Neuron (in vitro differentiated cells): ENCODE data around the gene BCR.

ENCODE experiments used
- H2AFZ ChIP-seq: one replicate; pipeline ENCODE4 v1.6.1; 2013; ENCODE audit warnings: low read depth, mild to moderate bottlenecking, inconsistent platforms, low read length, moderate library complexity
- H3K27me3 ChIP-seq: one replicate; pipeline ENCODE4 v1.6.1; 2013; ENCODE audit warnings: low read length; ENCODE audit not compliant: insufficient read depth
- H3K36me3 ChIP-seq: one replicate; pipeline ENCODE4 v1.6.1; 2013; ENCODE audit warnings: low read length; ENCODE audit not compliant: insufficient read depth
- H3K4me1 ChIP-seq: one replicate; pipeline ENCODE4 v1.6.1; 2013; ENCODE audit warnings: low read length; ENCODE audit not compliant: insufficient read depth
- H3K4me3 ChIP-seq: 2 replicates; pipeline ENCODE4 v1.5.1; 2013; ENCODE audit warnings: mild to moderate bottlenecking, low read length, moderate library complexity
- H3K9me3 ChIP-seq: one replicate; pipeline ENCODE4 v1.6.1; 2013; ENCODE audit warnings: low read length

BCR gene

GRCh38 chr22:23272371-23272770, 92.1 kb downstream of the BCR start:
- H3K4me1 ChIP-seq: no peaks in the 10 kb centered on the region
- no peaks in the 10 kb centered on the region for H3K27me3 ChIP-seq
- no peak overlapping the region for H2AFZ ChIP-seq
- peaks cover 77% of the 10 kb centered on the region for H3K36me3 ChIP-seq
- H3K4me3 ChIP-seq: no peak overlapping the region
- no peaks in the 10 kb centered on the region for H3K9me3 ChIP-seq

GRCh38 chr22:23272834-23273233, 92.5 kb downstream of the BCR start:
- no peaks in the 10 kb centered on the region for H3K27me3 ChIP-seq
- H3K36me3 ChIP-seq: peaks cover 77% of the 10 kb centered on the region
- H3K4me3 ChIP-seq: no peak overlapping the region
- no peaks in the 10 kb centered on the region for H3K9me3 ChIP-seq
- no peaks in the 10 kb centered on the region for H3K4me1 ChIP-seq
- no peak overlapping the region for H2AFZ ChIP-seq

- H3K4me3 ChIP-seq: no peak overlapping the region
- H3K27me3 ChIP-seq: no peaks in the 10 kb centered on the region
- H2AFZ ChIP-seq: no peak overlapping the region
- peaks cover 74% of the 10 kb centered on the region for H3K36me3 ChIP-seq
- H3K9me3 ChIP-seq: no peaks in the 10 kb centered on the region
- H3K4me1 ChIP-seq: no peaks in the 10 kb centered on the region
These were observed 93.3 kb downstream of the BCR start for GRCh38 chr22:23273445-23274145.

- Histone ChIP-seq H3K4me3 (no peak overlapping the region), H3K36me3 (peaks cover 74% of the 10 kb centered on the region), H3K9me3 (no peaks in the 10 kb centered on the region)
These were observed 93.8 kb downstream of the BCR start for GRCh38 chr22:23274146-23274526.

GRCh38 chr22:23274891-23275694, 94.8 kb downstream of the BCR start:
- peaks cover 76% of the 10 kb centered on the region for H3K36me3 ChIP-seq
- H3K4me1 ChIP-seq: no peaks in the 10 kb centered on the region
- no peak overlapping the region for H2AFZ ChIP-seq

More at GRCh38 chr22:23274146-23274526, 93.8 kb downstream of the BCR start:
- no peaks in the 10 kb centered on the region for H3K4me1 ChIP-seq
- no peak overlapping the region for H2AFZ ChIP-seq
- H3K27me3 ChIP-seq: no peaks in the 10 kb centered on the region

GRCh38 chr22:23275751-23276150, 95.4 kb downstream of the BCR start:
- no peaks in the 10 kb centered on the region for H3K27me3 ChIP-seq
- no peak overlapping the region for H3K4me3 ChIP-seq
- no peaks in the 10 kb centered on the region for H3K9me3 ChIP-seq
- no peaks in the 10 kb centered on the region for H3K4me1 ChIP-seq
- H3K36me3 ChIP-seq: peaks cover 78% of the 10 kb centered on the region
- no peak overlapping the region for H2AFZ ChIP-seq

More at GRCh38 chr22:23274891-23275694, 94.8 kb downstream of the BCR start:
- no peak overlapping the region for H3K4me3 ChIP-seq
- H3K9me3 ChIP-seq: no peaks in the 10 kb centered on the region
- no peaks in the 10 kb centered on the region for H3K27me3 ChIP-seq

- Histone ChIP-seq H3K36me3 (peaks cover 77% of the 10 kb centered on the region), H3K27me3 (no peaks in the 10 kb centered on the region), H3K4me1 (peaks cover 4% of the 10 kb centered on the region), H3K4me3 (no peak overlapping the region), H2AFZ (no peak overlapping the region), H3K9me3 (no peaks in the 10 kb centered on the region)
These were observed 96.6 kb downstream of the BCR start for GRCh38 chr22:23276656-23277582.

- Histone ChIP-seq H3K4me1 (peaks cover 4% of the 10 kb centered on the region), H3K9me3 (no peaks in the 10 kb centered on the region), H3K4me3 (no peak overlapping the region), H3K36me3 (peaks cover 77% of the 10 kb centered on the region), H3K27me3 (no peaks in the 10 kb centered on the region), H2AFZ (no peak overlapping the region)
These were observed 97.4 kb downstream of the BCR start for GRCh38 chr22:23277583-23278295.

GRCh38 chr22:23278883-23279675, 98.8 kb downstream of the BCR start:
- Histone ChIP-seq H3K36me3 (peaks cover 76% of the 10 kb centered on the region), H3K9me3 (no peaks in the 10 kb centered on the region), H3K4me3 (no peak overlapping the region), H3K27me3 (no peaks in the 10 kb centered on the region), H2AFZ (no peak overlapping the region), H3K4me1 (peaks cover 4% of the 10 kb centered on the region)

- Histone ChIP-seq H3K9me3 (no peaks in the 10 kb centered on the region), H3K4me3 (no peak overlapping the region), H3K36me3 (peaks cover 78% of the 10 kb centered on the region), H2AFZ (no peak overlapping the region), H3K4me1 (peaks cover 4% of the 10 kb centered on the region), H3K27me3 (no peaks in the 10 kb centered on the region)
These were observed 99.5 kb downstream of the BCR start for GRCh38 chr22:23279781-23280180.

GRCh38 chr22:23280356-23281052, 100.2 kb downstream of the BCR start:
- Histone ChIP-seq H3K27me3 (no peaks in the 10 kb centered on the region), H3K4me1 (peaks cover 4% of the 10 kb centered on the region), H3K9me3 (no peaks in the 10 kb centered on the region), H3K4me3 (no peak overlapping the region), H3K36me3 (peaks cover 79% of the 10 kb centered on the region), H2AFZ (no peak overlapping the region)
